Fibroblast of mammary gland (primary cell): ENCODE results near the gene CDIP1.

ENCODE experiments used
- DNase-seq: peaks from one replicate; pipeline ENCODE4 v3.0.0-alpha.2; 2010; ENCODE audit warnings: low read depth
- H3K4me3 ChIP-seq: 2 replicates; pipeline ENCODE4 v1.5.1; 2011; ENCODE audit warnings: low read depth, mild to moderate bottlenecking, low read length, moderate library complexity; ENCODE audit not compliant: control insufficient read depth
- CTCF ChIP-seq: conservative IDR thresholded peaks from 2 replicates; pipeline ENCODE4 v1.5.1; 2011; ENCODE audit warnings: low read depth, low read length, inconsistent platforms; ENCODE audit not compliant: control insufficient read depth, insufficient read depth

Gene CDIP1

GRCh38 chr16:4505356-4506147 is 33.0 kb downstream of the CDIP1 start:
- no peak for DNase-seq
- no peak for TF ChIP-seq CTCF
- no peak overlapping the region for H3K4me3 ChIP-seq

- peak; percentile 48 for DNase-seq
- no peak for TF ChIP-seq CTCF
- no peak overlapping the region for H3K4me3 ChIP-seq
Measured at GRCh38 chr16:4501071-4501478, 37.5 kb downstream of the CDIP1 start.

GRCh38 chr16:4500272-4500671 is 38.3 kb downstream of the CDIP1 start:
- no peak overlapping the region for H3K4me3 ChIP-seq
- peak; percentile 85 for DNase-seq
- TF ChIP-seq CTCF: no peak

- no peak for DNase-seq
- H3K4me3 ChIP-seq: no peak overlapping the region
- no peak for TF ChIP-seq CTCF
Measured at GRCh38 chr16:4499196-4499555, 39.4 kb downstream of the CDIP1 start.

- no peak overlapping the region for H3K4me3 ChIP-seq
- no peak for TF ChIP-seq CTCF
- no peak for DNase-seq
Measured at GRCh38 chr16:4498546-4499195, 39.9 kb downstream of the CDIP1 start.

- no peak overlapping the region for H3K4me3 ChIP-seq
- no peak for TF ChIP-seq CTCF
- peak; percentile 73 for DNase-seq
Measured at GRCh38 chr16:4496305-4496704, 42.3 kb downstream of the CDIP1 start.

- no peak overlapping the region for H3K4me3 ChIP-seq
- no peak for TF ChIP-seq CTCF
- no peak for DNase-seq
Measured at GRCh38 chr16:4495766-4496165, 42.8 kb downstream of the CDIP1 start.
